ENCODE data around the gene EHD1.

The EHD1 gene

GRCh38 chr11:64909653-64910343 lies 31.4 kb upstream of the EHD1 start:
- DNase-seq = no peak

GRCh38 chr11:64908766-64909165 lies 30.3 kb upstream of the EHD1 start:
- no peak for DNase-seq

- no peak for DNase-seq
These were observed 27.9 kb upstream of the EHD1 start for GRCh38 chr11:64906314-64906635.

- DNase-seq = no peak
These were observed 27.3 kb upstream of the EHD1 start for GRCh38 chr11:64905516-64906313.

GRCh38 chr11:64903291-64903833 lies 24.9 kb upstream of the EHD1 start:
- DNase-seq = no peak

GRCh38 chr11:64902102-64902900 lies 23.9 kb upstream of the EHD1 start:
- no peak for DNase-seq

- DNase-seq = no peak
These were observed 22.4 kb upstream of the EHD1 start for GRCh38 chr11:64900774-64901173.

- DNase-seq = no peak
These were observed 21.9 kb upstream of the EHD1 start for GRCh38 chr11:64900263-64900678.

- DNase-seq = no peak
These were observed 20.1 kb upstream of the EHD1 start for GRCh38 chr11:64898541-64898940.

GRCh38 chr11:64898076-64898445 lies 19.6 kb upstream of the EHD1 start:
- DNase-seq = no peak

- DNase-seq = no peak
These were observed 19.1 kb upstream of the EHD1 start for GRCh38 chr11:64897381-64898075.

- no peak for DNase-seq
These were observed 18.1 kb upstream of the EHD1 start for GRCh38 chr11:64896448-64897022.

- DNase-seq = no peak
These were observed 16.5 kb upstream of the EHD1 start for GRCh38 chr11:64894812-64895452.

GRCh38 chr11:64894070-64894811 lies 15.8 kb upstream of the EHD1 start:
- peak; percentile 74 to 85 for DNase-seq

GRCh38 chr11:64893194-64894069 lies 15.0 kb upstream of the EHD1 start:
- no peak for DNase-seq

- no peak for DNase-seq
These were observed 14.4 kb upstream of the EHD1 start for GRCh38 chr11:64892838-64893193.

- DNase-seq = no peak
These were observed 14.0 kb upstream of the EHD1 start for GRCh38 chr11:64892411-64892831.

GRCh38 chr11:64891880-64892279 lies 13.5 kb upstream of the EHD1 start:
- DNase-seq = no peak

GRCh38 chr11:64891215-64891848 lies 12.9 kb upstream of the EHD1 start:
- no peak for DNase-seq
